B cell (primary cell): ENCODE data around the gene CYP27C1. TPM values are rescaled to one million over a fixed set of nuclear protein-coding genes. Genes with fewer than 3 reads are reported as not detected.

ENCODE experiments used
- ATAC-seq: fragments of 200-7000 bp; cut with Tn5 transposase; one replicate; pipeline ENCODE4 v1.10.0; 2021; ENCODE audit warnings: low read depth, mild to moderate bottlenecking, moderate number of reproducible peaks, moderate library complexity
- CTCF ChIA-PET: fragments of 350-600 bp; sonication (Branson Sonifier 250); formaldehyde crosslinking; loops from one replicate; lab custom pipeline; 2021; ENCODE audit warnings: antibody characterized with exemption, inconsistent platforms; lab: Charles Lee
- POLR2A ChIA-PET: fragments of 350-600 bp; sonication (Branson Sonifier 250); formaldehyde crosslinking; loops from one replicate; lab custom pipeline; 2021; ENCODE audit warnings: antibody characterized with exemption; lab: Charles Lee
- DNase-seq: peaks from one replicate; pipeline ENCODE4 v3.0.0; 2013
- H2AFZ ChIP-seq: 2 replicates; pipeline ENCODE4 v1.6.1; 2012; ENCODE audit warnings: mild to moderate bottlenecking, low read depth, low read length; ENCODE audit not compliant: insufficient read depth, poor library complexity, severe bottlenecking
- H3K27ac ChIP-seq, 2 donors: 1 replicate in 1 of 2; 2 replicates in 1 of 2; pipeline ENCODE4 v1.5.1; 2012 to 2013; ENCODE audit warnings: low read length in 2 of 2, mild to moderate bottlenecking in 2 of 2, moderate library complexity in 1 of 2
- H3K27me3 ChIP-seq, 4 experiments: fragments of 200-600 bp in 1 of 4; sonication (generic) in 1 of 4; replicated peaks in 1 of 4; 1 replicate in 2 of 4; 2 replicates in 2 of 4; pipeline versions ENCODE4 v1.6.1 to v1.7.0; 2013 to 2016; ENCODE audit warnings: low read length in 3 of 4, mild to moderate bottlenecking in 2 of 4, mixed read lengths in 1 of 4, moderate library complexity in 1 of 4; ENCODE audit not compliant: insufficient read depth in 4 of 4, control insufficient read depth in 3 of 4; ENCODE audit errors: control extremely low read depth in 1 of 4
- H3K36me3 ChIP-seq, 2 experiments: replicated peaks in 1 of 2; 1 replicate in 1 of 2; 2 replicates in 1 of 2; pipeline versions ENCODE4 v1.6.1 to v1.7.1; 2013; ENCODE audit warnings: low read length in 1 of 2; ENCODE audit not compliant: insufficient read depth in 2 of 2, control insufficient read depth in 1 of 2; ENCODE audit errors: control extremely low read depth in 1 of 2, extremely low read depth in 1 of 2
- H3K4me1 ChIP-seq, 2 donors: fragments of 200-600 bp in 1 of 2; sonication (generic) in 1 of 2; 1 replicate in 1 of 2; 2 replicates in 1 of 2; pipeline versions ENCODE4 v1.5.1 to v1.6.1; 2013 to 2017; ENCODE audit warnings: low read length in 2 of 2; ENCODE audit not compliant: control insufficient read depth in 2 of 2, insufficient read depth in 2 of 2
- H3K4me2 ChIP-seq: replicated peaks from 2 replicates; pipeline ENCODE3; 2012; ENCODE audit warnings: mild to moderate bottlenecking, low read depth, low read length; ENCODE audit not compliant: poor library complexity, severe bottlenecking
- H3K4me3 ChIP-seq, 5 experiments: fragments of 200-600 bp in 1 of 5; sonication (generic) in 1 of 5; 1 replicate in 3 of 5; 2 replicates in 2 of 5; pipeline versions ENCODE4 v1.5.1 to v1.7.0; 2011 to 2016; ENCODE audit warnings: low read length in 4 of 5, mild to moderate bottlenecking in 4 of 5, low read depth in 2 of 5, control low read depth in 1 of 5, moderate library complexity in 1 of 5; ENCODE audit not compliant: insufficient read depth in 1 of 5; ENCODE audit errors: control extremely low read depth in 1 of 5, extremely low read depth in 1 of 5
- H3K79me2 ChIP-seq: fragments of 200-600 bp; sonication (generic); one replicate; pipeline ENCODE4 v1.6.0; 2016; ENCODE audit warnings: low read length; ENCODE audit not compliant: control insufficient read depth, insufficient read depth
- H3K9ac ChIP-seq: fragments of 200-600 bp; sonication (generic); 2 replicates; pipeline ENCODE4 v1.6.1; 2017; ENCODE audit warnings: mild to moderate bottlenecking, low read length, moderate library complexity
- H3K9me3 ChIP-seq, 3 donors: one replicate each; pipeline versions ENCODE4 v1.6.1 to v1.7.1; 2013; ENCODE audit warnings: low read length in 2 of 3; ENCODE audit not compliant: control insufficient read depth in 2 of 3, insufficient read depth in 1 of 3; ENCODE audit errors: control extremely low read depth in 1 of 3
- H4K20me1 ChIP-seq: 2 replicates; pipeline ENCODE4 v1.6.0; 2012; ENCODE audit warnings: mild to moderate bottlenecking, low read length; ENCODE audit not compliant: insufficient read depth, control insufficient read depth, poor library complexity, severe bottlenecking
- H3K27ac Mint-ChIP-seq: one replicate; pipeline ENCODE4 v1.8.0; 2021; ENCODE audit warnings: mixed read lengths
- H3K27me3 Mint-ChIP-seq: one replicate; pipeline ENCODE4 v1.8.0; 2021; ENCODE audit warnings: mixed read lengths
- H3K4me1 Mint-ChIP-seq: one replicate; pipeline ENCODE4 v1.8.0; 2021; ENCODE audit warnings: mixed read lengths
- H3K4me3 Mint-ChIP-seq: one replicate; pipeline ENCODE4 v1.8.0; 2021; ENCODE audit warnings: mixed read lengths
- H3K9me3 Mint-ChIP-seq: one replicate; pipeline ENCODE4 v1.8.0; 2022; ENCODE audit warnings: mixed read lengths; ENCODE audit not compliant: insufficient read depth
- EZH2 ChIP-seq: IDR thresholded peaks from 2 replicates; pipeline ENCODE4 v1.6.1; 2012; ENCODE audit warnings: borderline replicate concordance, low read depth, mild to moderate bottlenecking, moderate library complexity, low read length; ENCODE audit not compliant: insufficient read depth, poor library complexity, severe bottlenecking
- WGBS: methylation state at CpG from one replicate; pipeline ENCODE4 v1.1.5; 2013; ENCODE audit warnings: missing lambda C conversion rate; ENCODE audit not compliant: insufficient coverage; 5-methylcytosine and 5-hydroxymethylcytosine counted together
- intact Hi-C: fragments of 100-400 bp; cut with micrococcal nuclease; formaldehyde crosslinking; loops from one replicate; pipeline ENCODE4 v1.10.0; 2022
- polyA minus RNA-seq: library from RNA; depleted of rRNA, polyadenylated mRNA; stranded (reverse); fragments of >200 nt; gene quantifications from 2 replicates; pipeline ENCODE4 v1.2.3, GENCODE V29; 2012
- polyA plus RNA-seq: library from polyadenylated mRNA; depleted of rRNA; stranded (reverse); fragments of >200 nt; gene quantifications from 2 replicates; pipeline ENCODE4 v1.2.3, GENCODE V29; 2012
- total RNA-seq, 2 donors: library from RNA; stranded (reverse); fragments of 120-200 nt in 1 of 2; gene quantifications; 1 replicate in 1 of 2; 2 replicates in 1 of 2; pipeline versions ENCODE4 v1.2.3 to v1.2.4, GENCODE V29; 2013 to 2022
- TF ChIP-seq, protein P1 (sequence below): fragments of 200-600 bp; IDR thresholded peaks from one replicate; pipeline ENCODE4 v1.8.0; 2022; ENCODE audit warnings: antibody characterized with exemption, mild to moderate bottlenecking

The CYP27C1 gene, protein sequence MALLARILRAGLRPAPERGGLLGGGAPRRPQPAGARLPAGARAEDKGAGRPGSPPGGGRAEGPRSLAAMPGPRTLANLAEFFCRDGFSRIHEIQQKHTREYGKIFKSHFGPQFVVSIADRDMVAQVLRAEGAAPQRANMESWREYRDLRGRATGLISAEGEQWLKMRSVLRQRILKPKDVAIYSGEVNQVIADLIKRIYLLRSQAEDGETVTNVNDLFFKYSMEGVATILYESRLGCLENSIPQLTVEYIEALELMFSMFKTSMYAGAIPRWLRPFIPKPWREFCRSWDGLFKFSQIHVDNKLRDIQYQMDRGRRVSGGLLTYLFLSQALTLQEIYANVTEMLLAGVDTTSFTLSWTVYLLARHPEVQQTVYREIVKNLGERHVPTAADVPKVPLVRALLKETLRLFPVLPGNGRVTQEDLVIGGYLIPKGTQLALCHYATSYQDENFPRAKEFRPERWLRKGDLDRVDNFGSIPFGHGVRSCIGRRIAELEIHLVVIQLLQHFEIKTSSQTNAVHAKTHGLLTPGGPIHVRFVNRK
- total RNA-seq (not detected in 2 replicates), polyA plus RNA-seq (not detected in 2 replicates), polyA minus RNA-seq (not detected in 2 replicates)
- total RNA-seq (2013): 0.02 TPM

DNA sequence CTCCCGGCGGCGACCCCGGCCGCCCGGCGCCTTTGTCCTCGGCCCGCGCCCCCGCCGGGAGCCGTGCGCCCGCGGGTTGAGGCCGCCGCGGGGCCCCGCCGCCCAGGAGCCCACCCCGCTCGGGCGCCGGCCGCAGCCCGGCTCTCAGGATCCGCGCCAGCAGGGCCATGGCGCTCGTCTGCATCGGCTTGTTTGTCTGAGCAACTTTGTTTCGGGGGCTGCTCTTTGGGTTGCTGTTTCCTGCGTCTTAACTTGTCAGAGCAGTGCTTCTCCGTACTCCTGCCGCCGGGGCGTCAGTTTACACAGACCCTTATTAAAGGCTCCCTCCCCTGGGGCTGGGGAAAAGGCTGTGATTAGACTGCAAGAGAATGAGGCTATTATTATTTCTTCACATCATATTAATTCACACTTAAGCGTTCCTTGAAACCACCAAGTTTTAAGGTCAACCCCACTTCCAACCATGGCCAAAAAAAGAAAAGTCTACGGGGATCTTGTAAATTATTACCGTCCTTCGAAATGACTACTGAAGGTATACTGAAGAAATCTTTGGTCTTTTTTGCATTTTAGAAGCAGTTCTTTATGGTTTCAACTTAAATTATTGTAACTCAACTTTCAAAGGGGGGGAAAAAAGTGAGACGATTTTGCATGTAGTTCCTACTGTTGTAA, at the start of gene CYP27C1:
Gene CYP27C1 (minus strand): TSS at position 198 of the 666 bp plus-strand sequence. CDS start 29 bp downstream, at position 169.
- H3K4me2 ChIP-seq: peak within 1 kb of the TSS; percentile 86
- H3K27me3 ChIP-seq: peaks cover 0 to 48% (median 30%) of the 10 kb centered on the region in 4 experiments
- intact Hi-C loops: no loop called here
- peak within 1 kb of the TSS; percentile 49 for H2AFZ ChIP-seq
- H4K20me1 ChIP-seq: no peaks in the 10 kb centered on the region
- peaks cover 59% of the 10 kb centered on the region for H3K27me3 Mint-ChIP-seq
- TF ChIP-seq EZH2: peak; percentile 35
- TF ChIP-seq, protein P1, sequence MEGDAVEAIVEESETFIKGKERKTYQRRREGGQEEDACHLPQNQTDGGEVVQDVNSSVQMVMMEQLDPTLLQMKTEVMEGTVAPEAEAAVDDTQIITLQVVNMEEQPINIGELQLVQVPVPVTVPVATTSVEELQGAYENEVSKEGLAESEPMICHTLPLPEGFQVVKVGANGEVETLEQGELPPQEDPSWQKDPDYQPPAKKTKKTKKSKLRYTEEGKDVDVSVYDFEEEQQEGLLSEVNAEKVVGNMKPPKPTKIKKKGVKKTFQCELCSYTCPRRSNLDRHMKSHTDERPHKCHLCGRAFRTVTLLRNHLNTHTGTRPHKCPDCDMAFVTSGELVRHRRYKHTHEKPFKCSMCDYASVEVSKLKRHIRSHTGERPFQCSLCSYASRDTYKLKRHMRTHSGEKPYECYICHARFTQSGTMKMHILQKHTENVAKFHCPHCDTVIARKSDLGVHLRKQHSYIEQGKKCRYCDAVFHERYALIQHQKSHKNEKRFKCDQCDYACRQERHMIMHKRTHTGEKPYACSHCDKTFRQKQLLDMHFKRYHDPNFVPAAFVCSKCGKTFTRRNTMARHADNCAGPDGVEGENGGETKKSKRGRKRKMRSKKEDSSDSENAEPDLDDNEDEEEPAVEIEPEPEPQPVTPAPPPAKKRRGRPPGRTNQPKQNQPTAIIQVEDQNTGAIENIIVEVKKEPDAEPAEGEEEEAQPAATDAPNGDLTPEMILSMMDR: no peak
- ATAC-seq (no peak), DNase-seq (peak; percentile 25)
- ChIA-PET POLR2A (no interaction called here), CTCF (no interaction called here)
- H3K4me3 Mint-ChIP-seq: peak within 1 kb of the TSS; percentile 87
- peaks cover 2% of the 10 kb centered on the region for H3K9me3 Mint-ChIP-seq
- under 1% methylated on average over 32 of the region's 43 CpGs for WGBS
- no peaks in the 10 kb centered on the region for H3K79me2 ChIP-seq
- H3K9me3 ChIP-seq: peaks cover 0 to 23% (median 3%) of the 10 kb centered on the region in 3 donors
- peaks cover 24 to 27% of the 10 kb centered on the region in 2 donors for H3K4me1 ChIP-seq
- H3K36me3 ChIP-seq: no peaks in the 10 kb centered on the region
- H3K9ac ChIP-seq: peak within 1 kb of the TSS; percentile 43
- peaks cover 17% of the 10 kb centered on the region for H3K4me1 Mint-ChIP-seq
- peak within 1 kb of the TSS; percentile 26 for H3K27ac Mint-ChIP-seq
- peak within 1 kb of the TSS in 4 of 5 experiments; percentile 11 to 52 (median 30) for H3K4me3 ChIP-seq
- no peak within 1 kb of the TSS for H3K27ac ChIP-seq
